GM12891 (cell line): ENCODE results near the gene CXCL16.
A peak's percentile ranks its signal among the peaks of the same experiment; 100 is the strongest.

Source experiments
- DNase-seq: peaks from one replicate; pipeline ENCODE4 v3.0.0; 2011; ENCODE audit warnings: low spot score; ENCODE audit not compliant: insufficient read length
- FAIRE-seq: peaks from 2 replicates; lab custom pipeline; 2011; peaks lifted over from hg19 to GRCh38; lab: Jason Lieb, UNC
- PAX5 ChIP-seq: IDR thresholded peaks from 2 replicates; pipeline ENCODE4 v1.6.1; 2011; ENCODE audit warnings: low read length, moderate library complexity, mild to moderate bottlenecking; ENCODE audit not compliant: insufficient read depth, severe bottlenecking
- POLR2A ChIP-seq: IDR thresholded peaks from 2 replicates; pipeline ENCODE4 v1.6.1; 2011; ENCODE audit warnings: low read depth, low read length, control low read depth
- POLR2AphosphoS5 ChIP-seq: IDR thresholded peaks from 2 replicates; pipeline ENCODE4 v1.6.1; 2011; ENCODE audit warnings: low read depth, low read length, control low read depth
- POU2F2 ChIP-seq: IDR thresholded peaks from 2 replicates; pipeline ENCODE4 v1.6.1; 2011; ENCODE audit warnings: low read depth, mild to moderate bottlenecking, control low read depth, low read length, moderate library complexity
- SPI1 ChIP-seq: IDR thresholded peaks from 2 replicates; pipeline ENCODE4 v1.6.1; 2011; ENCODE audit warnings: low read depth, low read length, control low read depth
- TAF1 ChIP-seq: IDR thresholded peaks from 2 replicates; pipeline ENCODE4 v1.6.1; 2011; ENCODE audit warnings: low read depth, low read length, control low read depth

The CXCL16 gene

DNA sequence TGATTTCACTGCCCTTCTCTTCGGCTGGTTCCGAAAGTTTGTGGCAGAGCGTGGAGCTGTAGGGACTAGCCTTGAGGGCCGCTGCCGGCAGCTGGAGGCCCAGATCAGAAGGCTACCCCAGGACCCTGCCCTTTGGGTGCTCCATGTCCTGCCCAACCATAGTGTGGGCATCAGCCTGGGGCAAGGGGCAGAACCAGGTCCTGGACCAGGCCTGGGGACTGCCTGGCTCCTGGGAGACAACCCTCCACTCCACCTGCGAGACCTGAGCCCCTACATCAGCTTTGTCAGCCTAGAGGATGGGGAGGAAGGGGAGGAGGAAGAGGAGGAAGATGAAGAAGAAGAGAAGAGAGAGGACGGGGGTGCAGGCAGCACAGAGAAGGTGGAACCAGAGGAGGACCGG lies 856 bp upstream of the CXCL16 start:
- TF ChIP-seq POLR2A (no peak), POU2F2 (no peak), PAX5 (no peak), SPI1 (no peak), TAF1 (no peak), POLR2AphosphoS5 (no peak)
- DNase-seq (no peak), FAIRE-seq (no peak)

DNA sequence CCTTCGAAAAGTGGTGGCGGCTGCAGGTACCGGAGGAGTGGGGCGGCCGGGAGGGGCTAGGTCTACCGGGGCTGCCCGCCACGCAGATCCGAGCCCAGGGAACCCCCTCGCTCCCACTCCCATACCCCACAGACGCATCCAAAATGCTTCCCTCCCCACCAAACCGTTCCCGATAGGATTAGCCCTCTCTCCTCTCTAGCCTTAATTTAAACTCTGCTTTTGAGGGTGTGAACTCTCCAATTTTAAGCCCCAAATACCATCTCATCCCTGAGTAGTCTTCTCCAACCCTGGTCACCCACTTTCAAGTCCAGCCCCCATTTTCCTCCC lies 260 bp upstream of the CXCL16 start:
- FAIRE-seq (no peak), DNase-seq (no peak)
- no peak for TF ChIP-seq PAX5

DNA sequence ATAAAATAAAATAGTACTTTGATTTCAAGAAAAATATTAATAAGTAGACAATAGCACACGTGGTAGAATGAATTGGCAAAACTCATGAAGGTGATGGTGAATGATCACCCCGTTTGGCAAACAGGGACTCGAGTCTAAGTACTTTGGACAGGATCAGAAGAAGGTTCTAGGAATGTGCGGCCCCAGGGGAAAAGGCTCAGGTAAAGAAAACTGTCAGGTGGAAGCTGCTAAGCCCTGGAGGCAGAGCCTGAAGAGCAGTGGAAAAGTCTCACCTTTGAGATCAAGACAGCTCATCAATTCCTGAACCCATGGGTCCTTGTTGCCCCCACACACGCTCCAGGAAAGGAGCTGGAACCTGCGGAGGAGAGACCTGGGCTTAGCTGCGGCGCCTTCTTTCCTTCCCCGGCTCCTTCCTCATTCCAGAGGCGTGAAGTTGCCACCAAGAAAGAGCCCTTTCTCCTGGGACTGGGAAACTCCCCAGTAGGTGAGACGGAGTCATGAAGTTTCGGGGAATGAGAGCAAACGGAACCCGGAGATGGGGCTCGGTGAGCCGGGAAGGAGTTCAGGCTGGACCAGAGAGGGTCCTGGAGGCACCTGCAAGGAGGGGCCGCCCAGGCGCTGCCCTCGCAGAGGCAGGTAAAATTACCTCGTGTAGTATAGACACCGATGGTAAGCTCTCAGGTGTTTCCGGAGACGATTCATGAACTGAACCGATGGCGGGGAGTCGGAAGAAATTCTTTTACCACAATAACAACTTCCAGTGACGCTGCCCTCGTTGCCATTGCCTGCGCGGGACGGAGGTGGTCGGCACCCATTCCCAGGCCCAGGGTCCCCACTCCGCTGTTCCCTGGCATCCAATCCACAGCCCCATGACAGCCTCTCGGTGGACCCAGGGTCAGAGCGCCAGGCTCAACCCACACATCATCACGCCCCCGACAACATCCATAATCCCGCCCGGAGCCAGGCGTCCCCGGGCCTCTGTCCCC lies 1.3 kb downstream of the CXCL16 start:
- no peak for DNase-seq
- TF ChIP-seq TAF1 (no peak), POLR2A (no peak), SPI1 (no peak), POLR2AphosphoS5 (no peak), POU2F2 (no peak), PAX5 (no peak)
- peak; percentile 38 for FAIRE-seq

DNA sequence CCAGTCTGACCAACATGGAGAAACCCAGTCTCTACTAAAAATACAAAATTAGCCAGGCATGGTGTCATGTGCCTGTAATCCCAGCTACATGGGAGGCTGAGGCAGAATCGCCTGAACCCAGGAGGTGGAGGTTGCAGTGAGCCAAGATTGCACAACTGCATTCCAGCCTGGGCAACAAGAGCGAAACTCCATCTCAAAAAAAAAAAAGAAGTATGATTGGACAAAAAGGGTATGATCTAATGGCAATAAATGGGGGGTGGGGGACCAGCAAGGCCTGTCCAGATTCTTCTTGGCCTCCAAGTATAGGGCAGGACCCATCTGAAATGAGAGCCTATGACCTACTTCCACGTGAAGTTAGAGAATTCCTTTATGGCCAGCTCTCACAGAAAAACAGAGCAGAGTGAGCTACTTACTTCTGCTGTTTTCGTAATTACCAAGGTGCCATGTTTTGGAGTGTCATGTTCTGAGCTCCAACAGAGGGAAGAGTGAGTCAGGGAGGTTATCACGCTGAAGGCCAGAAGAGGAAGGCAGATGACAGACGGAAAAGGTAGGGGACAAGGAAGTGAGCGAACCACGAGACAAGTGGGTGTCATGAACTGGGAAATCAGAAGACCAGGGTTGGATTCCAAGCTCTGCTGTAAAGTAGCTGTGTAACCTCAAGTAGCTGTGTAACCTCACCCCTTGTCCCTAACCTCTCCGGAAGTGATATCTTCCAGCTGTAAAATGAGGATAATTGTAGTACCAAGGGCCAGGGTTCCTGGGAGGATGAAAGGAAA lies 3.7 kb downstream of the CXCL16 start:
- DNase-seq (no peak), FAIRE-seq (peak; percentile 16)
- TF ChIP-seq POLR2AphosphoS5 (no peak), POU2F2 (no peak), POLR2A (no peak), SPI1 (no peak), TAF1 (no peak), PAX5 (no peak)

DNA sequence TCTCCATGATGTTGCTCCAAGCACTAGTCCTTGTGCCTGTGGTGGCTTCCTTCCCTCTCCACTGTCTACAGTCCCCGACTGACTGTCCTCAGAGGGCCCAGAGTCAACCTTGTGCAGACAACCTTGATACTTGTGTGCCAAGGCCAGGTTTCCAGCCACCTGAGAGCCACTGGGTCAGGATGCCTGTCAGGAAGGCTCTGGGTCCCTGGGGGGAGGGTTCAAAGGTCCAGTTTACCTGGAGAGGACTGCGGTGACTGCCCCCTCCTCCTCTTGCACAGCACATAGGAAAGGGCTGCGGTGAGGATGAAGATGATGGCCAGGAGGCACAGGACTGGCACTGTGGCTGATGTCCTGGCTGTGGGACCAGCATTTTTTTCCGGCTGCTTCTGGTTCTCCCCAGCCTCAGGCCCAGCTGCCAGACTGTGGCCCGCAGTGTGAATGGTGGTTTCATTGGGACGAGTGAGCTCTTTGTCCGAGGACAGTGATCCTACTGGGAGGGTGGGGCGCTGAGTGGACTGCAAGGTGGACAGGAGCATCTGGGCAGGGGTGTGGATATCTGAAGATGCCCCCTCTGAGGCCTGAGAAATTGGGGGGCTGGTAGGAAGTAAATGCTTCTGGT lies 4.8 kb downstream of the CXCL16 start:
- TF ChIP-seq SPI1 (no peak), POLR2AphosphoS5 (no peak), PAX5 (no peak), TAF1 (no peak), POU2F2 (no peak), POLR2A (no peak)
- no peak for FAIRE-seq
- no peak for DNase-seq

DNA sequence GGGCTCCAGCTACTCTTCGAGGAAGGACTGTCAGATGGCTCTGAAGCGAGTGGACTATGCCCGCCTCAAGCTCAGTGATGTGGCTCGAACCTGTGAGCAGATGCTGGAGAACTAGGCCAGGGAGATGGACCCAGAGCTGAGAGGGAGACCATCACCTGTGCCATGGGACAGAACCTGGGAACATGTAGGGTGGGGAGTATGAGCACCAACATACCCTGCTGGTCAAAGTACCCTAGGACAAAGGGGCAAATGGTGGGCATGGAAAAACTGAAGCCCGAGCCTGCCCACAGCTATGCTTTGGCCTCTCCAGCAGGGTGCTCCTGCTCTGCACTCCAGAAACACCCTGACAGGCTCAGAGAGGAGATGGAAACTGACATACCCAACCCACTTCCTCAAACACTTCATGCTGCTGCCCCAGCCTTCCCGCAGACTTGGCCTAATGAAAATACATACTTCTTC lies 6.6 kb downstream of the CXCL16 start:
- peak; percentile 90 for FAIRE-seq
- DNase-seq = no peak
- TF ChIP-seq SPI1 (peak; percentile 95), TAF1 (no peak)

DNA sequence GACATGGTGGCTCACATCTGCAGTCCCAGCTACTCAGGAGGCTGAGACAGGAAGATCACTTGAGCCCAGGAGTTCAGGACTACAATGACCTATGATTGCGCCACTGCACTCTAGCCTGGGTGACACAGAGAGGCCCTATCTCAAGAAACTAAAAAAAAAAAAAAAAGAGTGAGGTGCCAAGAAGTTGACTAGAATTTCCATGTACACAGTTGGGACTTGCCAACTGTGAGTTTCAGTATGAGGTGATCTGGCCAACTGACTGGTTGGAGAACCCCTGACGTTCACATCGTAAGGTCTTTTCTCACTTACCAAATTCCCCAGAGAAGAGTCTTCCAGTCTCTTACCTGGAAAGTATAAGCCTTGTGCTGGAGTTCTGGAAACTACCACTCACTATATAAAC lies 11.6 kb downstream of the CXCL16 start:
- peak; percentile 9 for FAIRE-seq
- DNase-seq = no peak
- TF ChIP-seq PAX5 (no peak), SPI1 (no peak), POLR2A (no peak), POU2F2 (no peak), TAF1 (no peak), POLR2AphosphoS5 (no peak)

DNA sequence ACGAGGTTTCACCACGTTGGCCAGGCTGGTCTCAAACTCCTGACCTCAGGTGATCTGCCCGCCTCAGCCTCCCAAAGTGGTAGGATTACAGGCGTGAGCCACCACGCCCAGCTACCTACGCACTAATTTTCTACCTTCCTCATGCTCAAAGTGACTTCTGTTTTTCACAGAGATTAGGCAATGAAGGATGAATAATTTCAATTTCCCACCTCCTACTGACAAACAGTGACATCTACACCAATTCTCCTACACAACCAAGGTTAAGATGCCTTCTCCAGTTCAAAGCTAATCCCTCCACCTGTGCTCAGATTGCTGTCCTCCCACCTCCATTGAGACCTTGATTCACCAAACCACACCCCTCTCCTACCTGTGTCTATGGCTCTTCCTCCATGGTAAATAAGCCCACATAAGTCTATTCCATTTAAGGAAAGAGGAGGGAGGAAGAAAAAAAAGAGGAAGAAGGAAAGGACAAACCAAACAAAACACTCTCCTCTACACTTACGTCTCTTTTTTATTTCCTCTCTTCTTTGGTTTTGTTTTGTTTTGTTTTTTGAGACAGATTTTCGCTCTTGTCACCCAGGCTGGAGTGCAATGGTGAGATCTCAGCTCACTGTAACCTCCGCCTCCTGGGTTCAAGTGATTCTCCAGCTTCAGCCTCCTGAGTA lies 13.9 kb downstream of the CXCL16 start:
- FAIRE-seq = peak; percentile 23
- no peak for TF ChIP-seq TAF1
- no peak for TF ChIP-seq POU2F2
- no peak for TF ChIP-seq PAX5

DNA sequence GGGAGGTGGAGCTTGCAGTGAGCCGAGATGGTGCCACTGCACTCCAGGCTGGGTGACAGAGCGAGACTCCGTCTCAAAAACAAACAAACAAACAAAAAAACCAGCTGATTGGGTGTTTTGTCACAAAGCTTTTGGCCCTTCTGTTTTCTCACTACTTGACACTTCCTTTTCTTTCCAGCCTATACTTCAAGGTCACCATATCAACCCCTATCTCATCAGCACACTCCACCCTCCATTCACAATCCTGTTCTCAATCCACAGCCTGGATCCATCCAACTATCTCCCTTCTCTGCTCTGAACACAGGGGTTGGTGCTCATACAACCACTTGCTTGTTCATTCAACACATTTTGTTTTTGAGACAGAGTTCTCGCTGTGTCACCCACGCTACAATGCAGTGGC lies 15.1 kb downstream of the CXCL16 start:
- no peak for DNase-seq
- peak; percentile 16 for FAIRE-seq
- TF ChIP-seq PAX5 (no peak), POLR2A (no peak), POU2F2 (no peak)

More for the DNA sequence above, 13.9 kb downstream of the CXCL16 start:
- no peak for DNase-seq
